ENCODE results near the gene LDB2. TPM values are rescaled to one million over a fixed set of nuclear protein-coding genes. Genes with fewer than 3 reads are reported as not detected.

LDB2 gene
- total RNA-seq, 2 donors from 2014 or later, result 31.0 to 34.1 TPM

DNA sequence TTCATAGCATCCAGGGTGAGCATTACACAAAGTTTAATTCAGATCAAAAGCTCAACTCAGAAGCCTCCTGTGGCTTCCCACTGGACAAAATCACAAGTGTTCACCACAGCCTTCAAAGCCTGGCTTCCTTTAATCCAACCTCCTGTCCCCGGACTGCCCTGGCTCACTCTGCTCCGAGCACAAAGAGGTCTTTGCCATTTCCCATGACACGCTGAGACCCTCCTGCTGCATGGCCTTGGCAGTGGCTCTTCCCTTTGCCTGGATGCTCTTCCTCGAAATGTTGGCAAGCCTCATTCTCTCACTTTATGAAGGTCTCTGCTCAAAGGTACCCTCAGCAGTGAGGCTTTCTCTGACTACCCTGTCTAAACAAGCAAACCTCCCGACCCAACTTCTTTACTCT is 41.0 kb downstream of the LDB2 start:
- Histone ChIP-seq H3K27ac (no peak overlapping the region), H3K4me3 (no peak overlapping the region), H3K36me3 (no peaks in the 10 kb centered on the region), H3K9me3 (no peaks in the 10 kb centered on the region), H3K27me3 (replicated peaks; ENCODE audit: insufficient read depth) (no peaks in the 10 kb centered on the region), H3K4me1 (ENCODE audit: control insufficient read depth in 1 of 2, low read depth in 2 of 2) (no peaks in the 10 kb centered on the region)
- TF ChIP-seq, protein P1, sequence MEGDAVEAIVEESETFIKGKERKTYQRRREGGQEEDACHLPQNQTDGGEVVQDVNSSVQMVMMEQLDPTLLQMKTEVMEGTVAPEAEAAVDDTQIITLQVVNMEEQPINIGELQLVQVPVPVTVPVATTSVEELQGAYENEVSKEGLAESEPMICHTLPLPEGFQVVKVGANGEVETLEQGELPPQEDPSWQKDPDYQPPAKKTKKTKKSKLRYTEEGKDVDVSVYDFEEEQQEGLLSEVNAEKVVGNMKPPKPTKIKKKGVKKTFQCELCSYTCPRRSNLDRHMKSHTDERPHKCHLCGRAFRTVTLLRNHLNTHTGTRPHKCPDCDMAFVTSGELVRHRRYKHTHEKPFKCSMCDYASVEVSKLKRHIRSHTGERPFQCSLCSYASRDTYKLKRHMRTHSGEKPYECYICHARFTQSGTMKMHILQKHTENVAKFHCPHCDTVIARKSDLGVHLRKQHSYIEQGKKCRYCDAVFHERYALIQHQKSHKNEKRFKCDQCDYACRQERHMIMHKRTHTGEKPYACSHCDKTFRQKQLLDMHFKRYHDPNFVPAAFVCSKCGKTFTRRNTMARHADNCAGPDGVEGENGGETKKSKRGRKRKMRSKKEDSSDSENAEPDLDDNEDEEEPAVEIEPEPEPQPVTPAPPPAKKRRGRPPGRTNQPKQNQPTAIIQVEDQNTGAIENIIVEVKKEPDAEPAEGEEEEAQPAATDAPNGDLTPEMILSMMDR (IDR thresholded peaks at IDR 0.05), result no peak
- no peak for DNase-seq (ENCODE audit: low spot score)
- no peak for ATAC-seq (ENCODE audit: insufficient number of reproducible peaks, low FRiP score, low read depth)

DNA sequence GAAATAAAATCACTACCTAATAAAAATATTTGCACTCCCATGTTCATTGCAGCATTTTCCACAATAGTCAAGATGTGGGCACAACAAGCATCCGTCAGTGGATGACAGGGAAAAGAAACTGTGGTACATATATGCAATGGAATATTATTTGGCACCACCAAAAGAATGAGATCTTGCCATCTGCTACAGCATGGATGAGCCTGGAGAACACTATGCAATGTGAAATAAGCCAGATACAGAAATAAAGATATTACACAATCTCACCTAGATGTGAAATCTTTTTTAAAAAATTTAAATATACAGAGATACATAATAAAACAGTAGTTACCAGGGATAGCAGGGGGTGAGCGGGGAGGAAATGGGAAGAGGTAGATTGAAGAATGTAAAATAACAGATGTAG is 44.8 kb downstream of the LDB2 start:
- DNase-seq (ENCODE audit: low spot score), result no peak
- Histone ChIP-seq H3K9me3 (no peaks in the 10 kb centered on the region), H3K4me3 (no peak overlapping the region), H3K27ac (no peak overlapping the region), H3K4me1 (ENCODE audit: control insufficient read depth in 1 of 2, low read depth in 2 of 2) (no peaks in the 10 kb centered on the region), H3K36me3 (no peaks in the 10 kb centered on the region), H3K27me3 (replicated peaks; ENCODE audit: insufficient read depth) (no peaks in the 10 kb centered on the region)
- ATAC-seq (ENCODE audit: insufficient number of reproducible peaks, low FRiP score, low read depth), result no peak
- TF ChIP-seq, protein P1 (IDR thresholded peaks at IDR 0.05), result no peak

DNA sequence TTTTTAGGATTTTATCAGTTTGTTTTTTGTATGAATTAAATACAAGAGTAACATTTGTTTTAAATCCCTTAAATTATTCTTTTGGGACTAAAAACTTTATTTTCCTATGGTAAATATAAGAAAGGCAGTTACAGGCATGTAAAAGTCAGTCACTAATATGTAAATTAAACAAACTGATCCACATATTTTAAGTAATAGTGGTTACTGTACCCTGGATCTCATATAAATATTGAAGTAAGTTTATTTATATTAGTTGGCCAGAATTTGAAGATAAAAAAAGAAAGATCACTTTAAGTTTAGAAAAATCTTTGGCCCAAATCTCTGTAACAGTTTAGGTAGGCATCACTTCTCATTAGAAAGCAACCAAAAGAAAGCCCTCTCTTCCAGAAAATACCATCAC is 45.8 kb downstream of the LDB2 start:
- TF ChIP-seq, protein P1 (IDR thresholded peaks at IDR 0.05), result no peak
- Histone ChIP-seq H3K4me3 (no peak overlapping the region), H3K4me1 (ENCODE audit: control insufficient read depth in 1 of 2, low read depth in 2 of 2) (no peaks in the 10 kb centered on the region), H3K9me3 (no peaks in the 10 kb centered on the region), H3K27me3 (replicated peaks; ENCODE audit: insufficient read depth) (no peaks in the 10 kb centered on the region), H3K27ac (no peak overlapping the region), H3K36me3 (no peaks in the 10 kb centered on the region)
- DNase-seq (ENCODE audit: low spot score), result no peak
- no peak for ATAC-seq (ENCODE audit: insufficient number of reproducible peaks, low FRiP score, low read depth)

DNA sequence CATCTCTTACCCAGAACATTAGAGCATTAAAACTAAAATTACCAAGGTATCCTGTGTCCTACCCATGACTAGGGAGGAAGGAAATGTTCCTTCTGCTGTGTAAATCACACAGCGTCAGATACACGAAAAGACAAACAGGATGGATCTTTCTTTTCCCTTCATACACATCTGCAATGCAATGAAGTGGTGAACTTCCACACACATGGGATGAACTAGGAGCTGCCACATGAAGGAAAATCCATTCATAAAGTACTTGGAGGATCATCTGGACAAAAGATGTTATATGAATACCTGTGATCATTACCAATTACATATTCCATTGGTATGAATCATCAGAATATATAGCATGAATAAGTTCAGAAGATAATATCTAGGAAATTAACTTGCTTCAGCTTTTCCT is 46.2 kb downstream of the LDB2 start:
- Histone ChIP-seq H3K9me3 (no peaks in the 10 kb centered on the region), H3K4me3 (no peak overlapping the region), H3K27ac (no peak overlapping the region), H3K36me3 (no peaks in the 10 kb centered on the region), H3K27me3 (replicated peaks; ENCODE audit: insufficient read depth) (no peaks in the 10 kb centered on the region), H3K4me1 (ENCODE audit: control insufficient read depth in 1 of 2, low read depth in 2 of 2) (no peaks in the 10 kb centered on the region)
- no peak for DNase-seq (ENCODE audit: low spot score)
- TF ChIP-seq, protein P1 (IDR thresholded peaks at IDR 0.05), result no peak
- ATAC-seq (ENCODE audit: insufficient number of reproducible peaks, low FRiP score, low read depth), result no peak

DNA sequence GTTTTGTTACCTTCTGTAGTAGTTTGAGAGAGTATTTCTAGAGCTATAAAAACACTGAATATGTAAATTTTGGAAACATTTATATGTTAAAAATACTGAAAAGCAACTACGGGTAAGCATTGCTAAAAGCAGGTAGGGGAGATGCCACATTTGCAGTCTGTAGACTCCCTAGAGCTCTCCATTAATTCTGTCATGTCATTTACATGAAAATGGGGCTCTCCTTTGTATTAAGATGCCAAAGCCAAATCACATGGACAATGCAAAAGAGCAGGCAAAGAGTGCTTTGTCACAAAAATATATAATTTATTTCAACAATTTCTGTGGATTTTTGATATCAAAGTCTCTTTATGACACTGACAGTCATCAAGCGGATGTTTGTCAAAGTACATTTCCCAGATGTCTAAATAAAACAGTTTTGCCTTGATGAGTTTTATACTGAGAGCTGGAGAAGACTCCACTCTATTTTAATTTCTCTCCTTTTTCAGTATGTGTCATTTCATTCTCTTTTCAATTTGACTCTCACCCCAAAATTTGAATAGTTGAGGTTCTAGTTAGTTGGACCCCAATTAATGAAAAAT is 51.8 kb downstream of the LDB2 start:
- no peak for ATAC-seq (ENCODE audit: insufficient number of reproducible peaks, low FRiP score, low read depth)
- Histone ChIP-seq H3K4me1 (ENCODE audit: control insufficient read depth in 1 of 2, low read depth in 2 of 2) (no peaks in the 10 kb centered on the region), H3K36me3 (no peaks in the 10 kb centered on the region), H3K4me3 (no peak overlapping the region), H3K9me3 (no peaks in the 10 kb centered on the region), H3K27ac (no peak overlapping the region), H3K27me3 (replicated peaks; ENCODE audit: insufficient read depth) (no peaks in the 10 kb centered on the region)
- no peak for DNase-seq (ENCODE audit: low spot score)
- TF ChIP-seq, protein P1 (IDR thresholded peaks at IDR 0.05), result no peak
